ENCODE measurements around the gene UBE2A.

Gene UBE2A

GRCh38 chrX:119614776-119615175 lies 40.4 kb downstream of the UBE2A start:
- DNase-seq = no peak

- DNase-seq = no peak
Observed at GRCh38 chrX:119617517-119618164, 43.3 kb downstream of the UBE2A start.

GRCh38 chrX:119618439-119618838 lies 44.1 kb downstream of the UBE2A start:
- no peak for DNase-seq

- no peak for DNase-seq
Observed at GRCh38 chrX:119622356-119623232, 48.2 kb downstream of the UBE2A start.

GRCh38 chrX:119624417-119624816 lies 50.1 kb downstream of the UBE2A start:
- DNase-seq = no peak

- no peak for DNase-seq
Observed at GRCh38 chrX:119624951-119625668, 50.7 kb downstream of the UBE2A start.

GRCh38 chrX:119625843-119626242 lies 51.5 kb downstream of the UBE2A start:
- no peak for DNase-seq
